OCI-LY3 (cell line): ENCODE measurements around the gene CACNA2D3.

ENCODE experiments used
- H2AFZ ChIP-seq: fragments of 200-600, 300-600 bp; shearing (Covaris generic); 2 replicates; pipeline ENCODE4 v1.6.0; 2014; ENCODE audit warnings: antibody characterized with exemption, low read depth, low read length
- H3K27ac ChIP-seq: fragments of 200-600, 300-600 bp; sonication (generic); 2 replicates; pipeline ENCODE4 v1.5.1; 2014; ENCODE audit warnings: mild to moderate bottlenecking, low read length, moderate library complexity, mixed read lengths
- H3K27me3 ChIP-seq: fragments of 200-600, 300-600 bp; sonication (generic); 2 replicates; pipeline ENCODE4 v1.6.1; 2014; ENCODE audit warnings: low read depth, low read length, mixed read lengths
- H3K36me3 ChIP-seq: fragments of 200-600, 300-600 bp; sonication (generic); replicated peaks from 2 replicates; pipeline ENCODE3; 2014; ENCODE audit warnings: low read depth, low read length, mixed read lengths
- H3K4me1 ChIP-seq: fragments of 300-600, 200-600 bp; sonication (generic); 2 replicates; pipeline ENCODE4 v1.6.1; 2014; ENCODE audit warnings: low read length, mixed read lengths
- H3K4me2 ChIP-seq: fragments of 200-600, 300-600 bp; sonication (generic); 2 replicates; pipeline ENCODE4 v1.6.1; 2014; ENCODE audit warnings: low read length, mixed read lengths
- H3K4me3 ChIP-seq: fragments of 300-600, 200-600 bp; sonication (generic); 2 replicates; pipeline ENCODE4 v1.5.1; 2014; ENCODE audit warnings: antibody characterized with exemption, mild to moderate bottlenecking, low read length, moderate library complexity
- H3K79me2 ChIP-seq: fragments of 300-600, 200-600 bp; shearing (Covaris generic); 2 replicates; pipeline ENCODE4 v1.6.1; 2014; ENCODE audit warnings: mild to moderate bottlenecking, low read length, mixed read lengths
- H3K9ac ChIP-seq: fragments of 300-600, 200-600 bp; shearing (Covaris generic); 2 replicates; pipeline ENCODE4 v1.6.0; 2014; ENCODE audit warnings: mild to moderate bottlenecking, low read length, moderate library complexity
- H3K9me3 ChIP-seq: fragments of 200-600, 300-600 bp; shearing (Covaris generic); 2 replicates; pipeline ENCODE4 v1.6.1; 2014; ENCODE audit warnings: low read length, mixed read lengths; ENCODE audit not compliant: insufficient read depth
- H4K20me1 ChIP-seq: fragments of 200-600, 300-600 bp; sonication (generic); 2 replicates; pipeline ENCODE4 v1.6.1; 2016; ENCODE audit warnings: low read length, mixed read lengths; ENCODE audit not compliant: insufficient read depth
- CTCF ChIP-seq: fragments of 200-600, 300-600 bp; sonication (generic); IDR thresholded peaks from 2 replicates; pipeline ENCODE4 v1.5.1; 2014; ENCODE audit warnings: antibody characterized with exemption, low read length, low read depth
- EZH2phosphoT487 ChIP-seq: fragments of 200-600 bp; shearing (Covaris generic); IDR thresholded peaks from 2 replicates; pipeline ENCODE4 v1.6.1; 2018; ENCODE audit warnings: antibody characterized with exemption, mixed run types, low read depth

The CACNA2D3 gene

GRCh38 chr3:54641226-54642014 is 519.1 kb downstream of the CACNA2D3 start:
- Histone ChIP-seq H3K4me3 (no peak overlapping the region), H4K20me1 (no peaks in the 10 kb centered on the region), H3K4me2 (no peak overlapping the region), H3K27me3 (no peaks in the 10 kb centered on the region), H3K9me3 (no peaks in the 10 kb centered on the region), H3K27ac (no peak overlapping the region), H3K36me3 (no peaks in the 10 kb centered on the region), H3K4me1 (no peaks in the 10 kb centered on the region), H3K79me2 (no peaks in the 10 kb centered on the region), H2AFZ (no peak overlapping the region), H3K9ac (no peak overlapping the region)
- no peak for TF ChIP-seq EZH2phosphoT487
- TF ChIP-seq CTCF, result no peak

GRCh38 chr3:54642147-54642546 is 519.8 kb downstream of the CACNA2D3 start:
- Histone ChIP-seq H3K36me3 (no peaks in the 10 kb centered on the region), H3K9me3 (no peaks in the 10 kb centered on the region), H2AFZ (no peak overlapping the region), H3K79me2 (no peaks in the 10 kb centered on the region), H3K9ac (no peak overlapping the region), H4K20me1 (no peaks in the 10 kb centered on the region), H3K4me3 (no peak overlapping the region), H3K27ac (no peak overlapping the region), H3K27me3 (no peaks in the 10 kb centered on the region), H3K4me2 (no peak overlapping the region), H3K4me1 (no peaks in the 10 kb centered on the region)
- TF ChIP-seq EZH2phosphoT487, result no peak
- TF ChIP-seq CTCF, result no peak

DNA sequence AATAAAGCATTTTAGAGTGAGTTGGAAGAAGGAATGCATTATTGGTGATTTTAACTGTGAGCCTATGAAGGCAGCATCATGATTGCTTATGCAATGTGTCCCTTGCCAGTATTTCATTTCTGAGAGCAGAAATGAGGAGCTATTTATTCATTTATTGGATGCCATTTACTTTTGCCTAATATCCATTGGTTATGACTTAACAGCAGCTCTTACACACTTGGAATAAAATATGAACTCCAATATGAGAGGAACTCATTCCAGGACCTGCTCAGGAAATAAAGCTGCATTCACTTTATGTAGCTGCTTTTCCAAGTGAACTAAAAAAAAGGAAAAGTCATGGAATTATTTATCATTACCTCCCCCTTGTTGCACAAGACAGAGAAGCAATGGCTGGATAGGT is 525.4 kb downstream of the CACNA2D3 start:
- H3K27me3 ChIP-seq, result no peaks in the 10 kb centered on the region

GRCh38 chr3:54649551-54649950 is 527.2 kb downstream of the CACNA2D3 start:
- H3K9ac ChIP-seq, result no peak overlapping the region
- no peak overlapping the region for H2AFZ ChIP-seq
- H3K36me3 ChIP-seq, result no peaks in the 10 kb centered on the region
- no peak overlapping the region for H3K27ac ChIP-seq
- H3K4me3 ChIP-seq, result no peak overlapping the region
- no peak overlapping the region for H3K4me2 ChIP-seq
- H3K79me2 ChIP-seq, result no peaks in the 10 kb centered on the region
- no peaks in the 10 kb centered on the region for H3K27me3 ChIP-seq
- no peaks in the 10 kb centered on the region for H3K9me3 ChIP-seq
- TF ChIP-seq EZH2phosphoT487, result no peak
- TF ChIP-seq CTCF, result no peak
- H4K20me1 ChIP-seq, result no peaks in the 10 kb centered on the region
- peaks cover 12% of the 10 kb centered on the region; the same call in 1 of the 2 replicates for H3K4me1 ChIP-seq

More for the DNA sequence above, 525.4 kb downstream of the CACNA2D3 start:
- TF ChIP-seq CTCF (no peak), EZH2phosphoT487 (no peak)
- Histone ChIP-seq H3K36me3 (no peaks in the 10 kb centered on the region), H3K4me2 (no peak overlapping the region), H3K9me3 (no peaks in the 10 kb centered on the region), H3K9ac (no peak overlapping the region), H2AFZ (no peak overlapping the region), H3K4me3 (no peak overlapping the region), H3K79me2 (no peaks in the 10 kb centered on the region), H3K27ac (no peak overlapping the region), H3K4me1 (no peaks in the 10 kb centered on the region), H4K20me1 (no peaks in the 10 kb centered on the region)
